ENCODE data around the gene TERT. TPM values are rescaled to one million over a fixed set of nuclear protein-coding genes. Genes with fewer than 3 reads are reported as not detected.
"Not testable (repeated sequence)": the region's sequence is repeated elsewhere in the genome, so short reads cannot be mapped to it uniquely, and the experiment has no call there.

TERT gene
- total and polyA plus RNA-seq, 2 of the 8 experiments (the other 6 are each of a cell fraction or from before 2014, with no cell fraction given) = 13.1 to 23.1 TPM

GRCh38 chr5:1282993-1283728 lies 11.7 kb downstream of the TERT start:
- H3K4me1 ChIP-seq (replicated peaks in 1 of 4; ENCODE audit: control insufficient read depth in 3 of 4, insufficient read depth in 4 of 4, low read length in 3 of 4); H2BK15ac ChIP-seq (ENCODE audit: low read length); FAIRE-seq; H3K79me1 ChIP-seq (ENCODE audit: low read depth, low read length); H3K4ac ChIP-seq (replicated peaks; ENCODE audit: insufficient read length, low read depth, low read length); H2AFZ ChIP-seq (ENCODE audit: low read length); H4K8ac ChIP-seq (ENCODE audit: extremely low read depth, insufficient read depth, low read length); H2BK120ac ChIP-seq (replicated peaks; ENCODE audit: low read depth, low read length); H2BK20ac ChIP-seq (ENCODE audit: low read length); H3K23ac ChIP-seq (ENCODE audit: insufficient read length); H4K5ac ChIP-seq (ENCODE audit: insufficient read length, low read depth, low read length); H3K56ac ChIP-seq (replicated peaks; ENCODE audit: insufficient read length, low read depth, low read length); DNase-seq (ENCODE audit: low read depth in 1 of 2, low spot score in 2 of 2); H4K91ac ChIP-seq (replicated peaks; ENCODE audit: insufficient read length, low read length); H3K27me3 ChIP-seq (replicated peaks in 1 of 4; ENCODE audit: control insufficient read depth in 3 of 4, extremely low read depth in 1 of 4, insufficient read depth in 3 of 4, low read length in 3 of 4); H3K4me3 ChIP-seq (ENCODE audit: extremely low read depth in 1 of 4, insufficient read depth in 2 of 4, low read depth in 3 of 4, low read length in 4 of 4); H3K27ac ChIP-seq (ENCODE audit: low read depth, low read length); H2BK5ac ChIP-seq (ENCODE audit: low read depth, low read length); H3K9ac ChIP-seq (replicated peaks in 1 of 4; ENCODE audit: extremely low read depth in 1 of 4, low read depth in 3 of 4, low read length in 3 of 4); H3K4me2 ChIP-seq (ENCODE audit: insufficient read depth in 1 of 2, low read depth in 2 of 2, low read length in 2 of 2); H3K18ac ChIP-seq (ENCODE audit: extremely low read depth, low read length); H2AK5ac ChIP-seq (ENCODE audit: low read depth, low read length); H2BK12ac ChIP-seq (ENCODE audit: low read depth, low read length); H3K23me2 ChIP-seq (ENCODE audit: low read depth, low read length); H3K9me3 ChIP-seq (ENCODE audit: insufficient read depth in 2 of 2, low read depth in 1 of 2, low read length in 1 of 2); H3K14ac ChIP-seq (ENCODE audit: insufficient read length): not testable (repeated sequence)
- 88% methylated on average over 40 of the region's 40 CpGs; no CpG with 5 or more reads in 1 of the 2 experiments for WGBS, 2 experiments (ENCODE audit: extremely low coverage in 1 of 2, insufficient coverage in 1 of 2, insufficient read length in 1 of 2, insufficient replicate concordance in 2 of 2, low coverage in 1 of 2, low lambda C conversion rate in 2 of 2, missing lambda C conversion rate in 1 of 2)
- peaks cover 0 to 30% of the 10 kb centered on the region in 2 experiments; a peak in 3 of 4 replicates for H3K79me2 ChIP-seq (ENCODE audit: control insufficient read depth in 1 of 2, insufficient read depth in 2 of 2, low read length in 2 of 2)
- peaks cover 6 to 13% of the 10 kb centered on the region in 2 experiments for H4K20me1 ChIP-seq (replicated peaks in 1 of 2; ENCODE audit: control insufficient read depth in 1 of 2, insufficient read depth in 2 of 2, low read length in 2 of 2)
- peaks cover 0 to 18% (median 7%) of the 10 kb centered on the region in 4 experiments; a peak in 5 of 8 replicates for H3K36me3 ChIP-seq (ENCODE audit: control insufficient read depth in 2 of 4, insufficient read depth in 4 of 4, low read length in 3 of 4)
- ChIA-PET CTCF (ENCODE audit: partially characterized antibody) (interaction anchor here (0.7 kb wide), 1 partner anchor 246 kb away, joined by 3 read pairs; no protein-coding TSS in a partner anchor), POLR2A (ENCODE audit: partially characterized antibody) (interaction anchor here (0.6 to 0.7 kb wide), 2 partner anchors 15 to 68 kb away, joined by 3 read pairs; no protein-coding TSS in a partner anchor)
